Measurements from ENCODE around the gene ZNF432.

ZNF432 gene

DNA sequence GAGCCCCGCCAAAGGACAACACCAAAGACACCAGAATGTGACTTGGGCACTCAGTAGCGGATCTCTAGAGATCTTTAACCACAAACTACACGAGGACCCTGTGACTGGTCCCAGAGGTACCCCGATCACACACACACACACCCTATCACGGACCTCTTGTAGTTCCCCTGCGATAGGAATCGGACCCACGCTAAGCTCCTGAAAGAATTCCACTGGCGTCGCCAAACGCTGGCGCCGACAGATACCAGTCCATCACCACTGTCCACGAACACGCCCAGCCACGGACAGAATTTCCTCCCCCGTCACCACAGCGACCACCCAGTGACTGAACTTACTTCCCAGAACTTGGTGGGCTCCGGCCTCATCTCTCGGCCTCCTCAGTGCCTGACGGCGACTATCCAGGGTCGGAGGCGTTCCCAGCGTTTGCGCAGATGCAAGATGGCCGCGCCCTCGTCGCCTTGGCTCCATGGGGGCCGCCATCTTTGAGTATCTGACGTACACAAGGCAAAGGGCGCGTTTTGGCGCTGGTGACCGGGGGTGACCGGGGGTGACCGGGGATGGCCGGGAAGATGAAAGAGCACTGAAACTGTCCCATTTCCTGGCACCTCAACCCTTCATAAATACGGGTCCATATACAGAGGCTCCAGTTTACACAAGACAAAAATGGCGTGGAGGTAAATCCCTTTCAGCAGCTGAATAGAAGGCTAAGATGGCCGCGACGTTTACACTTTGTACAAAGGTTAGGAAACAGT lies 40.7 kb downstream of the ZNF432 start, which contains the start of gene ZNF615:
Gene ZNF615 (minus strand): TSS at position 406 of the 752 bp plus-strand sequence. CDS start 4,500 bp downstream, outside the sequence.
- peak; percentile 81 for DNase-seq (ENCODE audit: low read depth)

DNA sequence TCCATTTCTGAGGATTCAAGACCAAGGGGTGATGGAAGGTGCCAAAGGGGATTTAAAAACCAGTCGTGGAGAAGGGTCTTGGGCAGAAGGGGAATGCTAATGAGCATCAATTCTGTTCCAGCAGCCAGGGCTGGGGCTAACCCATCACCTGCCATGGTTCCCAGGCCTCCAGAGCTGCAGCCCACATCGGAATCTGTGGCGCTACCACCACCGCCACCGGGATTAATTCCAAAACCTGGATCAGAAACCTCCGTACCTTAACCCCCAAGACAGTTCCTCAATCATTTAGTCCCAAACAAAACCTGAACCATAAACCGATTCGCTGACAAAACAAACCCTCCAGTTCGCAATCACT lies 41.2 kb downstream of the ZNF432 start:
- DNase-seq (ENCODE audit: low read depth), result no peak

- no peak for DNase-seq (ENCODE audit: low read depth)
These were observed 54.5 kb downstream of the ZNF432 start for GRCh38 chr19:51994048-51994644.

DNA sequence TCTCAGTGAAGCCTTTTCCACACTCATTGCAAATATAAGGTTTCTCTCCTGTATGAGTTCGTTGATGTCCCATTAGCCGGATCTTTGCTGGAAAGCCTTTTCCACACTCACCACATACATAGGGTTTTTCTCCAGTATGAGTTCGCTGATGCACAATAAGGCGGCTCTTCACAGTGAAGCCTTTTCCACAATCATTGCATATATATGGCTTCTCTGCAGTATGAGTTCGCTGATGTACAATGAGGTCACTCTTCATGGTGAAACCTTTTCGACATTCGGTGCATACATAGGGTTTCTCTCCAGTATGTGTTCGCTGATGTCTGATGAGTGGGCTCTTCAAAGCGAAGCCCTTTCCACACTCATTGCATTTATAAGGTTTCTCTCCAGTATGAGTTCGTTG lies 55.2 kb downstream of the ZNF432 start:
- no peak for DNase-seq (ENCODE audit: low read depth)

DNA sequence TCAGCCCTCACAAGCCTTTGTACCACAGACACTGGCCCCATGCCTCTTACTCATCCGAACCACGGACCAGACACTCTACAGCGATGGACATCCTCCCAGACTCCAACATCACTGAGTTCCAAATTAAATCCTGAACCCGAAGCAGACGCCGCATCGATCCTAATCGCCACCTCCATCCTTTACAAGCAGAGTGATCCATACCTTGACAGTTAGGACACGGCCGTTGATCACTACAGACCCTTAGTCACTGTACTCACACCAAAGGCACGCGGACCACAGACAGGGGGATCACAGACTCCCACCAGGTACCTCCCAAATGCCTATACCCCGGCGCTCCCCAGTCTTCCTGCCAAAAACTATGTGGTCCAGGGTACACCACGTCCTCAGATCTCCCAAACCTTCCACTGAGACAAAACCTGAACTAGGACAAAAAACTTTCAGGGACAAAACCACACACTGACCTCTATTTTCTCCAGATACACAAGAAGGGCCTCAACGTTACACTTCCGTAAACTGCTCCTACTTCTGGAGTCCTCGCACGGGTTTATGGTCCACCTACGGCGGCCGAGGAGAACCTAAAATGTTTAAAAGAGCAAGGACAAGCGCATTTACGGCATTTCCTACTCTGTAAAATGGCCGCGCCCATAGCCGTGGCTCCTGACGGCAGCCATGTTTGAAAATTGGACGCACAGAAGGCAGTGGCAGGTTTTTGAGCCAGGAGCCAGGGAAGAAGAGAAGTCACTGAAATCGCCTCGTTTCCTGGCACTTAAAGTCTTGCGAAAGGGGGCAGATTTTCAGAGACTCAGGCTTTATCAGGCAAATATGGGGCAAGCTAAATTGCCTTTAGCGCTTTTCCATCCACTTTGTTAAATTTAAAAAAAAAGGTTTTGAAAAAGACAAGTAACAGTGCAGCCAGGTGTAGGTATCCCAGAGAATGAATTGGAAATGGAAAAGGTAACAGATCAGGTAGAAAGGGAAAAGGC lies 62.0 kb downstream of the ZNF432 start, which contains the start of gene ZNF350:
Gene ZNF350 (minus strand): TSS at position 532 of the 983 bp plus-strand sequence. CDS start 12,480 bp downstream, outside the sequence.
- peak; percentile 76 for DNase-seq (ENCODE audit: low read depth)

DNA sequence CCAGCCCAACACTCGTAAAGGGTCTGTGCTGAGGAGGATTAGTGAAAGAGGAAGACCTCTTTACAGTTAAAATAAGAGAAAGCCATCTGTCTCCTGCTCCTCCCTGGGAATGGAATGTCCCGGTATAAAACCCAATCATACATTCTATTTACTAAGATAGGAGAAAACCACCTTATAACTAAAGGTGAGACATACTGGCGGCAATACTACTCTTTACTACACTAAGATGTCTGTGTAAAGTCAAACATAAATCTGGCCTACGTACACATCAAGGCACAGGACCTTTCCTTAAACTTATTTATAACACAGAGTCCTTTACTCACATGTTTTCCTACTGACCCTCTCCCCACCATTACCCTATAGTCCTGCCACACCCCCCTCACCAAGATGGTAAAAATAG lies 65.3 kb downstream of the ZNF432 start:
- DNase-seq (ENCODE audit: low read depth), result no peak
